Measurements from ENCODE around the gene GGCT.

GGCT gene

GRCh38 chr7:30515761-30516160 lies 11.1 kb upstream of the GGCT start:
- no peak overlapping the region for H3K4me3 ChIP-seq (IDR thresholded peaks at IDR 0.05; ENCODE audit: insufficient read depth, low read depth, low read length)
- no peaks in the 10 kb centered on the region for H3K79me2 ChIP-seq (ENCODE audit: insufficient read depth, low read depth)
- H4K20me1 ChIP-seq (ENCODE audit: insufficient read depth), result no peaks in the 10 kb centered on the region
- no peaks in the 10 kb centered on the region for H3K4me1 ChIP-seq (ENCODE audit: low read depth, poor library complexity, severe bottlenecking)
- H3K36me3 ChIP-seq (ENCODE audit: insufficient read depth), result no peaks in the 10 kb centered on the region
- H3K27me3 ChIP-seq (ENCODE audit: insufficient read depth, low read depth), result no peaks in the 10 kb centered on the region
- H3K9ac ChIP-seq, result no peak overlapping the region
- H3K27ac ChIP-seq, result no peak overlapping the region
- no peak overlapping the region for H2AFZ ChIP-seq (ENCODE audit: low read depth)
- no peak for TF ChIP-seq CTCF (conservative IDR thresholded peaks at IDR 0.05; ENCODE audit: low read depth, low read length)
- H3K4me2 ChIP-seq, result no peak overlapping the region

GRCh38 chr7:30514776-30515175 lies 10.1 kb upstream of the GGCT start:
- Histone ChIP-seq H3K36me3 (ENCODE audit: insufficient read depth) (no peaks in the 10 kb centered on the region), H3K9ac (no peak overlapping the region), H3K27me3 (ENCODE audit: insufficient read depth, low read depth) (no peaks in the 10 kb centered on the region), H3K27ac (no peak overlapping the region), H3K79me2 (ENCODE audit: insufficient read depth, low read depth) (no peaks in the 10 kb centered on the region), H3K4me2 (no peak overlapping the region), H2AFZ (ENCODE audit: low read depth) (no peak overlapping the region), H3K4me1 (ENCODE audit: low read depth, poor library complexity, severe bottlenecking) (no peaks in the 10 kb centered on the region), H4K20me1 (ENCODE audit: insufficient read depth) (no peaks in the 10 kb centered on the region), H3K4me3 (IDR thresholded peaks at IDR 0.05; ENCODE audit: insufficient read depth, low read depth, low read length) (no peak overlapping the region)
- TF ChIP-seq CTCF (conservative IDR thresholded peaks at IDR 0.05; ENCODE audit: low read depth, low read length), result no peak

GRCh38 chr7:30514177-30514576 lies 9.5 kb upstream of the GGCT start:
- Histone ChIP-seq H4K20me1 (ENCODE audit: insufficient read depth) (no peaks in the 10 kb centered on the region), H3K79me2 (ENCODE audit: insufficient read depth, low read depth) (no peaks in the 10 kb centered on the region), H3K36me3 (ENCODE audit: insufficient read depth) (no peaks in the 10 kb centered on the region), H3K4me1 (ENCODE audit: low read depth, poor library complexity, severe bottlenecking) (no peaks in the 10 kb centered on the region), H3K27me3 (ENCODE audit: insufficient read depth, low read depth) (no peaks in the 10 kb centered on the region), H3K27ac (no peak overlapping the region), H3K9ac (no peak overlapping the region), H3K4me3 (IDR thresholded peaks at IDR 0.05; ENCODE audit: insufficient read depth, low read depth, low read length) (no peak overlapping the region), H2AFZ (ENCODE audit: low read depth) (no peak overlapping the region), H3K4me2 (no peak overlapping the region)
- TF ChIP-seq CTCF (conservative IDR thresholded peaks at IDR 0.05; ENCODE audit: low read depth, low read length), result no peak

GRCh38 chr7:30513762-30514161 lies 9.1 kb upstream of the GGCT start:
- Histone ChIP-seq H3K27me3 (ENCODE audit: insufficient read depth, low read depth) (no peaks in the 10 kb centered on the region), H3K4me2 (no peak overlapping the region), H3K4me1 (ENCODE audit: low read depth, poor library complexity, severe bottlenecking) (no peaks in the 10 kb centered on the region), H3K36me3 (ENCODE audit: insufficient read depth) (no peaks in the 10 kb centered on the region), H3K4me3 (IDR thresholded peaks at IDR 0.05; ENCODE audit: insufficient read depth, low read depth, low read length) (no peak overlapping the region), H4K20me1 (ENCODE audit: insufficient read depth) (no peaks in the 10 kb centered on the region), H3K9ac (no peak overlapping the region), H3K79me2 (ENCODE audit: insufficient read depth, low read depth) (no peaks in the 10 kb centered on the region), H3K27ac (no peak overlapping the region), H2AFZ (ENCODE audit: low read depth) (no peak overlapping the region)
- no peak for TF ChIP-seq CTCF (conservative IDR thresholded peaks at IDR 0.05; ENCODE audit: low read depth, low read length)
